T47D (cell line): ENCODE results near the gene ARL8A.

Source experiments
- DNase-seq, 2 experiments: peaks; one replicate each; pipeline versions ENCODE4 v3.0.0 to v3.0.0-alpha.2; 2011 to 2012; ENCODE audit warnings: low read depth in 1 of 2, low spot score in 1 of 2
- JUND ChIP-seq: IDR thresholded peaks from 2 replicates; pipeline ENCODE4 v1.6.1; 2012; ENCODE audit warnings: low read depth
- in situ Hi-C: cut with HindIII; loops from 2 replicates; pipeline ENCODE4 v1.10.0; 2016; ENCODE audit warnings: low sequenced_read_pairs, low pct_unique_long_range_greater_than_20kb

Gene ARL8A

DNA sequence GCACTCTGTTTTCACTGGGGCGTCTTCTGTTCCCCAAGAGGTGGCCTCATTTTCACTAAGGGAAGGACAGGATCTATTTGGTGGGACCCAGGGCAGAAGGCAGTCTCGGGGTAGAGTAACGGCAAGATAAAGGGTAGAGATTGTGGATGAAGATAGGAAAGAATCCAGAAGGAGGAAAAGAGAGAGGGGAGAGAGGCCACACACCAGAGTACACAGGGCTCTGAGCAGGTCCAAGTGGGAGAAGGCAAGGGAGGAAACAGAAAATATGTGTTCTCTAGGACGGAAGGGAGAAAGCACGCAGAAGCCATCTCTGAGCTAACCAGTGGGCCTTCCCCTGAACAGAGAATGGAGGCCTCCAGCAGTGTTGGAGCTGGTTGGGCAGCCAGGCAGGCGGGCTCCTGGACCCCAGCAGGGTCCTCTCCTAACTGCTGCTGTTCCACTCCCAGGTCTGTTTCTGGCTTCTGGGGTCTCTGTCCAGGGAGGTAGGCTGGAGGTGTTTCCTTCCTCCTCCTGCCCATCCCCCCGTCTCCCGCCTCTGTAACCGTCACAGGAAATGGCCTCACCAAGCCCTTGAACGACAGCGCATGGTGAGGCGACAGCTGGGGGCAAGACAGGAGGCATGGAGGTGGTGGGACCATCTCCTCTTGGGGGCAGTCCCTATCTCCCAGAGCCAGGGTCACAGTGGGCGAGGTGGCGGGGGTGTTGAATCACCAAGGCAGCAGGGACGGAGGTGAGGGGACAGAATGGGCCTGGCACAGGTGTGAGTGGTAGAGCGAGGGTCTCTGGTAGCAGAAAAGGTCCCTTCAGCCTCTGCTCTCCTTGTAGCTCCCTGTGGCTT is 15.2 kb upstream of the ARL8A start:
- in situ Hi-C loops: no loop called here
- no peak for DNase-seq
- no peak for TF ChIP-seq JUND

- in situ Hi-C loops: no loop called here
- DNase-seq: no peak
- no peak for TF ChIP-seq JUND
Measured at GRCh38 chr1:202158810-202159533, 14.4 kb upstream of the ARL8A start.

GRCh38 chr1:202157945-202158344 is 13.4 kb upstream of the ARL8A start:
- in situ Hi-C loops: no loop called here

DNA sequence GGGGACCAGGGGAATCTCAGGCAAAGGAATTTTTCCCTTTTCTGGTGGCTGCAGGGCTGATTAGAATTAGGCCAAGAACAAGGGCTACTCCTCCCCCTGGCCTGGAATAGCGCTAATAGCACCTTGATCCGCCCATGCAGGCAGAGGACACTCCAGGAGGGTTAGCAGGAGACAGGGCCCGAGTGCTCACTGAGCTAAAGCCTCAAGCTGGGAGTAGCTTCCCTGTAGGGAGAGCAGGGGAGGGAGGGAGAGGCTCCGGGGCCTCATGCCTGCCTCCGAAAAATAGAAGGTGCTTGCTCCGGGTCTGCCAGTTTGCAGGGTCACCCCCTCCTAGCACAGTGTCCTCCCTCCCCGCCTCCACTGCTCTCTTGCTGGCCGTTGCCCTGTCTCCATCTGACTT is 12.1 kb upstream of the ARL8A start:
- DNase-seq: no peak
- in situ Hi-C loops: no loop called here
- no peak for TF ChIP-seq JUND

More at GRCh38 chr1:202157945-202158344, 13.4 kb upstream of the ARL8A start:
- TF ChIP-seq JUND: no peak
- DNase-seq: no peak

DNA sequence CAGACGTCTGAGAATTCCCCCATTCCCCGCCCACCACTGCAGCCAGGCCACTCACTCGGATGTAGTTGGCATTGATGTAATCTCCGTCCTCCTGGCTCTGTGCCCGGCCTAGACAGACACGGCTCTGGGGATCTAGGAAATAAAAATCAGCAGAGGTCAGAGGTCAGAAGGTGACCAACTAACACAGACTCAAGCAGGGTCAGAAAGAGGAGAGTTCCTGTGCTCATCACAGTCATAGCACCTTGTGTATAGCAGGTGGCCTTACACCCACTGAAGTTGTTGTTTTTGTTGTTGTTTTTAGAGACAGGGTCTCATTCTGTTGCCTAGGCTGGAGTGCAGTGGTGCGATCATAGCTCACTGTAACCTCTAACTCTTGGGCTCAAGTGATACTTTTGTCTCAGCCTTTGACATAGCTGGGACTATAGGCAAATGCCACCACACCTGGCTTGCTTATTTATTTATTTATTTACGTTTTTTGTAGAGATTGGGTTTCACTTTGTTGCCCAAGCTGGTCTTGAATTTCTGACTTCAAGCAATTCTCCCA is 11.0 kb upstream of the ARL8A start:
- in situ Hi-C loops: no loop called here
- no peak for DNase-seq
- TF ChIP-seq JUND: no peak

DNA sequence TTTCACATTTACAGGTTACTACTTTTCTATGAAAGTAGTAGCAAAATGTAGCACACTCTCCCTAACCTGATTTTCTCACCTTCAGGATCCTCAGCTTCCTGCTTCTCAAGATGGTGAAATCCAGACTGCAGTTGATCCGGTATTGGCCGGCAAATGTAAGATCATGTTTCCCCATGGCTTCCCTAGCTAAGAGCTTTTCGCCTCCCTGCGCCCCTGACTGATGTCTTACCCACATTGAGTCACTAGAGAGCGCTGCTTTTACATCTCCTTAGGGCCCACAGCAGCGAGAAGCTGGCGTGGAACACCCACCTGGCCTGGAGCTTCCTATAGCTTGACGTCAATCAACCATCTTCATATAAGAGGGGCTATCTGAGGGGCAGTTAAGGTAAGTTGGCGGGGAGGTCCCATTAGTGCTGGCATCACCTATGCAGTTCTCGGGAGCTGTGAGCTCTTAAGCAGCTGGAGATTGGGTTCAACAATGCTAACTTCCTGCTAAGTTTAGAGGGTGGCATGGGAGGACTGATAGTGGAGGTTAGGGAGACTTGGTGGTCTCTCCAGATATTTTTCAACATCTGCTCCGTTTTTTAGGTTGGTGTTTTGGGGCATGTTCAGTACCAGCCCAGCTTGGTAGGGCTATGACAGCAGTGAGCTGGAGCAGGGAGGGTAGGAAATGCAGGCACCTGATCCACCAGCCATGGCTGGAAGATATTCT is 10.4 kb upstream of the ARL8A start:
- in situ Hi-C loops: no loop called here
- TF ChIP-seq JUND: no peak
- DNase-seq: peak; percentile 49 to 93

DNA sequence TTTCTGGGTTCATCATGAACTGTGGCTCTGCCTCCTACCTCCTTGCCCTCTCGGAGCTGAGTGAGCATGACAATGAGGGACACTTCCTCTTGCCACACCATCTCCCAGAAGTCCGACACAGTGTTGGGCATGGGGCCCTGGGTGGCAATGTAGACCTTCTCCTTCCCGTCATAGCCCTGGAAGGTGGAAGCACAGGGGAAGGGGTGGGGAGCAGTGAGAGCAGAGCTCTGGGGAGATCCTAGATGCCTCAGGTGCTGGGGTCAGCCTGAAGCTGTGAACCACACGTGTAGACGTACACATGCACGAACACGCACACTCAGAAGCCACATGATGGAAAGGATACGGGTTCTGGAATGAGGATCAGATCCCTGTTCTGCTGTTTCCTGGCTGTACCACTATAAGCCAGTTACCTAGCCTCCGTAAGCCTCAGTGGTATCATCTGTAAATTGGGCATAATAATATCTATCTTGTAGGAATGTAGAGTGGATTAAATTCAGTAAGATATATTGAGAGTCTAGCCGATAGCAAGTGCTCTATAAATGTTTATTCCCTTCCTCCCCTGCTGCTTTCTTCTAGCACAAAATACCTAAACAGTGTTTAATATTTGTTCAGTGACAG is 9.7 kb upstream of the ARL8A start:
- no peak for DNase-seq
- TF ChIP-seq JUND: no peak
- in situ Hi-C loops: no loop called here

DNA sequence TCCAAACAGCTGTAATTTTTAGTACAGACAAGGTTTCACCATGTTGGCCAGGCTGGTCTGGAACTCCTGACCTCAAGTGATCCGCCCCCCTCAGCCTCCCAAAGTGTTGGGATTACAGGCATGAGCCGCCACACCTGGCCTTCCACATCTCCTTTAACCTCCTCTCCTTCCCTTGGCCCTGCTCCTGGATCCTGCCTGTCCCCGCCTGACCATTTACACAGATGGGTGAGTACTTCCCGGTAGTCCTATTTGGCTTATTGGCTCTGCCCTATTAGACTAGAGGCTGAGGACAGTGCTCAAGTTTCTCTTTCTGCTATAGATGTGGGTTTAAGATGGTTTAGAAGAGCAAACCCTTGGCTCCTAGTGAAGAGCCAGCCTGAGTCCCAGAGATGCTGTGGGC is 8.7 kb upstream of the ARL8A start:
- TF ChIP-seq JUND: no peak
- in situ Hi-C loops: no loop called here
- no peak for DNase-seq

DNA sequence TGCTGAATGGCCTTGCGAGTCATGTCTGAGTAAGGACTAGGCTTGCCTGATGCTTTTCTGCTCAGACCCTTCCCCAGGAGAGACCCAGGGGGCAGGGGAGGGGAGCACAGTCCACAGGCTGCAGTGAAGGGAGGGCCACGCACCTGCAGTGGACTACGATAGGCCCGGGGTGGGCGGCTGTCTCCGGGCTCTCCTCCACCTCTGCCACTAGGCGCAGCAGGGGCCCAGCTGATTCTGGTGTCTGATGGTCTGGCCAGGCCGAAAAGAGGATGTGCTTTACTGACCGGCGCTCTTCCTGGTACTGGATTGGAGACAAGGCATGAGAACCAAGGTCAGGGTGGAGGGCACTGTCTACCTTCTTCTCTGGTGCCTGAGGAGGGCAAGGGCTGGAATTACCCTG is 7.9 kb upstream of the ARL8A start:
- in situ Hi-C loops: no loop called here
- TF ChIP-seq JUND: no peak
- DNase-seq: no peak

DNA sequence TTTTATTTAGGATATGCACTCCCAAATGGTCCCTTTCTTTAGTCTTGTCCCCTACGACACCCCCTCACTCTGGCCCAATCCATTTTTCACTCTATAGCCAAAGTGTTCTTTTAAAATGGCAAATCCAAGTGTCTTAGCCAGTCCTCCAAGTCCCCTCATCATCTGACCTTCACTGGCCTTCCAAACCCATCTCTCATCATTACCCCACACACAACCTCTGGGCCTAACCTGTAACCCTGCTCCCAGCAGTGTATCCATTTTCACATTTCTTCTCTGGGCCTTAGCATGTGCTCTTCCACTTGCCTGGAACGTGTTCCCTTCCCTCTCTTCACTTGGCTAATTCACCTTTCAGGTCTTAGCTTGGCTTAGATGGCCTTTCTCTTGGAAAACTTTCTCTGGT is 6.5 kb upstream of the ARL8A start:
- in situ Hi-C loops: no loop called here
- DNase-seq: no peak
- TF ChIP-seq JUND: no peak

GRCh38 chr1:202150602-202151001 is 6.1 kb upstream of the ARL8A start:
- no peak for TF ChIP-seq JUND
- no peak for DNase-seq
- in situ Hi-C loops: no loop called here

DNA sequence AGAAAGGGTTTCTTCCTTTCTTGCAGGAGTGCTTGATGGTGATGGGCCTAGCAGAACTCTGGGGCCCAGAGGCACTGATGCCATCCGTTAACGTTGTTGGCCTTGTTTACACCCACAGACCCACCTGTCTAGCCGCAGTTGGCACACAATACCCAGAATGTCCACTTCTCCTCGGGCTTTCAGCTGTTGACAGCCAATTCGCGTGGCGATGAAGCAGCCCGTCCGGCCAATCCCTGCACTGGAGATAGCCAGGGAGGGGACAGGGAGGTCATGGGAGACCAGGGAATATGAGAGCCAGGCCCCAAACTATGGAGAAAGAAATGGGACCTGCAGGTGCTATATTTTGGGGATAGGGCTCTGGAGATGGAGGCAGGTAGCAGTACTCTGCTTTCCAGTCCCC is 5.7 kb upstream of the ARL8A start:
- TF ChIP-seq JUND: no peak
- no peak for DNase-seq
- in situ Hi-C loops: no loop called here

DNA sequence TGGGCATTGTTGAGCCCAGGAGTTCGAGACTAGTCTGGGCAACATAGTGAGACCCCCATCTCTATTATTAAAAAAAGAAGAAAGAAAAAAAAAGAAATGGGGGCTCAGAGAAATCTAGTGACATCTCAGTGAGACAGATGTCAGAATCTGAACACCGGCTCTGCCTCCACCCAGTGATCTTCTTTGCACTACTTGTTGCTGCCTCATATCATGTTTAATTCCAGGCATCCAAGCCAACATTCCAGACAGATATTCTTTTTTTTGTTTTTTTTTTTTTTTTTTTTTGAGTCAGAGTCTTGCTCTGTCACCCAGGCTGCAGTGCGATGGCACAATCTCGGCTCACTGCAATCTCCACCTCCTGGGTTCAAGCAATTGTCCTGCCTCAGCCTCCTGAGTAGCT is 5.0 kb upstream of the ARL8A start:
- in situ Hi-C loops: no loop called here
- no peak for DNase-seq
- no peak for TF ChIP-seq JUND
